Globus pallidus (tissue), 1 donor: ENCODE measurements around the gene ITSN1.

Experiments used
- DNase-seq: peaks from one replicate; pipeline ENCODE4 v3.0.0-alpha.2; 2015; ENCODE audit warnings: low spot score

The ITSN1 gene

GRCh38 chr21:33932731-33933130 is 290.4 kb downstream of the ITSN1 start:
- DNase-seq = no peak

- DNase-seq = no peak
Measured at GRCh38 chr21:33936301-33937038, 294.2 kb downstream of the ITSN1 start.

GRCh38 chr21:33937146-33937545 is 294.8 kb downstream of the ITSN1 start:
- no peak for DNase-seq

GRCh38 chr21:33937931-33938339 is 295.6 kb downstream of the ITSN1 start:
- no peak for DNase-seq

GRCh38 chr21:33938381-33938780 is 296.1 kb downstream of the ITSN1 start:
- DNase-seq = no peak

GRCh38 chr21:33939226-33939625 is 296.9 kb downstream of the ITSN1 start:
- no peak for DNase-seq

GRCh38 chr21:33940164-33940880 is 298.0 kb downstream of the ITSN1 start:
- DNase-seq = no peak

GRCh38 chr21:33940881-33941245 is 298.6 kb downstream of the ITSN1 start:
- no peak for DNase-seq

- DNase-seq = no peak
Measured at GRCh38 chr21:33942426-33942825, 300.1 kb downstream of the ITSN1 start.

- DNase-seq = no peak
Measured at GRCh38 chr21:33943293-33943692, 301.0 kb downstream of the ITSN1 start.

- DNase-seq = no peak
Measured at GRCh38 chr21:33944185-33944763, 302.0 kb downstream of the ITSN1 start.

- no peak for DNase-seq
Measured at GRCh38 chr21:33945652-33946270, 303.5 kb downstream of the ITSN1 start.

- DNase-seq = peak; percentile 54
Measured at GRCh38 chr21:33947451-33948095, 305.3 kb downstream of the ITSN1 start.

- DNase-seq = peak; percentile 73
Measured at GRCh38 chr21:33948096-33948950, 306.0 kb downstream of the ITSN1 start.

GRCh38 chr21:33948951-33949444 is 306.7 kb downstream of the ITSN1 start:
- DNase-seq = no peak
